HepG2 (cell line): Measurements from ENCODE around the gene CCDC142. TPM values are rescaled to one million over a fixed set of nuclear protein-coding genes. Genes with fewer than 3 reads are reported as not detected.

Source experiments
- BATF2 ChIP-seq: sonication (generic); formaldehyde crosslinking; IDR thresholded peaks from 2 replicates; pipeline ENCODE4 v1.8.0; 2022; ENCODE audit warnings: mild to moderate bottlenecking, missing genetic modification reagents, moderate library complexity
- BORCS8-MEF2B ChIP-seq: sonication (generic); formaldehyde crosslinking; IDR thresholded peaks from 2 replicates; pipeline ENCODE4 v1.8.0; 2022; ENCODE audit warnings: mild to moderate bottlenecking, missing genetic modification reagents
- FLYWCH1 ChIP-seq: sonication (generic); formaldehyde crosslinking; IDR thresholded peaks from 2 replicates; pipeline ENCODE4 v1.8.1; 2023; ENCODE audit warnings: mild to moderate bottlenecking, missing genetic modification reagents
- GZF1 ChIP-seq: sonication (generic); formaldehyde crosslinking; IDR thresholded peaks from 2 replicates; pipeline ENCODE4 v1.5.1; 2020; ENCODE audit warnings: mild to moderate bottlenecking, missing genetic modification reagents
- IRX3 ChIP-seq: sonication (generic); formaldehyde crosslinking; IDR thresholded peaks from 2 replicates; pipeline ENCODE4 v1.8.1; 2023; ENCODE audit warnings: mild to moderate bottlenecking, low read depth, missing genetic modification reagents, borderline replicate concordance
- KAT8 ChIP-seq: IDR thresholded peaks from 2 replicates; pipeline ENCODE4 v1.6.1; 2016; ENCODE audit warnings: missing genetic modification reagents, missing compliant biosample characterization
- NFATC3 ChIP-seq: sonication (generic); formaldehyde crosslinking; IDR thresholded peaks from 2 replicates; pipeline ENCODE4 v1.5.1; 2020; ENCODE audit warnings: mild to moderate bottlenecking, missing genetic modification reagents
- NFIB ChIP-seq: sonication (generic); formaldehyde crosslinking; IDR thresholded peaks from 2 replicates; pipeline ENCODE4 v1.9.0; 2021; ENCODE audit warnings: missing genetic modification reagents, mild to moderate bottlenecking, borderline replicate concordance
- NR2F6 ChIP-seq, 2 experiments: IDR thresholded peaks; 2 replicates each; pipeline ENCODE4 v1.6.1; 2016; ENCODE audit warnings: antibody characterized with exemption in 1 of 2, mild to moderate bottlenecking in 1 of 2
- PHF20 ChIP-seq: sonication (generic); formaldehyde crosslinking; IDR thresholded peaks from 2 replicates; pipeline ENCODE4 v1.5.0; 2020; ENCODE audit warnings: mild to moderate bottlenecking, missing genetic modification reagents
- PHF8 ChIP-seq: sonication (generic); formaldehyde crosslinking; IDR thresholded peaks from 2 replicates; pipeline ENCODE4 v1.5.0; 2020; ENCODE audit warnings: missing genetic modification reagents
- POLR2G ChIP-seq: fragments of 200-400 bp; formaldehyde crosslinking; IDR thresholded peaks from 2 replicates; pipeline ENCODE4 v1.6.1; 2018; ENCODE audit warnings: mild to moderate bottlenecking, low read depth, low read length, moderate library complexity
- WIZ ChIP-seq: sonication (generic); formaldehyde crosslinking; IDR thresholded peaks from 2 replicates; pipeline ENCODE4 v1.5.1; 2020; ENCODE audit warnings: mild to moderate bottlenecking, missing genetic modification reagents
- ZBTB39 ChIP-seq: sonication (generic); formaldehyde crosslinking; IDR thresholded peaks from 2 replicates; pipeline ENCODE4 v1.5.0; 2020; ENCODE audit warnings: missing genetic modification reagents
- ZNF205 ChIP-seq: IDR thresholded peaks from 2 replicates; pipeline ENCODE4 v1.6.1; 2018; ENCODE audit warnings: missing biosample characterization, missing genetic modification reagents
- ZNF253 ChIP-seq: sonication (generic); formaldehyde crosslinking; IDR thresholded peaks from 2 replicates; pipeline ENCODE4 v1.8.0; 2022; ENCODE audit warnings: mild to moderate bottlenecking, missing genetic modification reagents, borderline replicate concordance
- ZNF296 ChIP-seq: sonication (generic); formaldehyde crosslinking; conservative IDR thresholded peaks from 2 replicates; pipeline ENCODE4 v1.5.0; 2020; ENCODE audit warnings: mild to moderate bottlenecking, missing genetic modification reagents
- ZNF710 ChIP-seq: sonication (generic); formaldehyde crosslinking; IDR thresholded peaks from 2 replicates; pipeline ENCODE4 v1.5.0; 2020; ENCODE audit warnings: mild to moderate bottlenecking, missing genetic modification reagents, borderline replicate concordance
- ZNF816 ChIP-seq: sonication (generic); formaldehyde crosslinking; IDR thresholded peaks from 2 replicates; pipeline ENCODE4 v1.8.0; 2022; ENCODE audit warnings: missing genetic modification reagents, mild to moderate bottlenecking, borderline replicate concordance
- polyA plus RNA-seq, 8 experiments: library from polyadenylated mRNA; depleted of rRNA in 3 of 8; stranded (reverse) in 7 of 8; unstranded in 1 of 8; fragments of >200 nt; fragmentation: Illumina TruSeq in 4 of 8; extraction: Trizol in 4 of 8; gene quantifications; 2 replicates each; pipeline versions ENCODE4 v1.2.1 to v1.2.3, GENCODE V29; 2011 to 2016; ENCODE audit warnings: low read depth in 4 of 8, missing spikeins in 1 of 8, mixed read lengths in 1 of 8; ENCODE audit not compliant: insufficient read depth in 1 of 8
- total RNA-seq, 5 experiments: library from RNA; depleted of rRNA; stranded (reverse); fragments of >200 nt; fragmentation: Illumina TruSeq; extraction: Trizol; gene quantifications; 2 replicates each; pipeline ENCODE4 v1.2.3, GENCODE V29; 2016; ENCODE audit warnings: low read depth in 1 of 5
- TF ChIP-seq, protein P1 (sequence below): sonication (generic); formaldehyde crosslinking; IDR thresholded peaks from 2 replicates; pipeline ENCODE4 v1.4.0; 2020; ENCODE audit warnings: missing genetic modification reagents
- TF ChIP-seq, protein P2 (sequence below): IDR thresholded peaks from 2 replicates; pipeline ENCODE4 v1.6.1; 2016

The CCDC142 gene
- total and polyA plus RNA-seq, 2 of the 13 experiments (the other 11 are each of a cell fraction or from before 2014, with no cell fraction given) = 14.7 to 30.4 TPM

- TF ChIP-seq POLR2G = peak; percentile 20; the same call in 1 of the 2 replicates
- no peak for TF ChIP-seq NR2F6 (IDR thresholded peaks at IDR 0.05)
- TF ChIP-seq NR2F6 (CRISPR knock-in tag; IDR thresholded peaks at IDR 0.05) = 0 out of 2 replicates have a peak, but pooled peaks have one; percentile 17
- peak; percentile 77 for TF ChIP-seq BORCS8-MEF2B (CRISPR knock-in tag)
- no peak for TF ChIP-seq ZNF710 (CRISPR knock-in tag)
- TF ChIP-seq NFIB = 0 out of 2 replicates have a peak, but pooled peaks have one; percentile 34
- TF ChIP-seq WIZ (CRISPR knock-in tag) = 0 out of 2 replicates have a peak, but pooled peaks have one; percentile 26
- peak; percentile 32; the same call in 1 of the 2 replicates for TF ChIP-seq PHF20
- TF ChIP-seq, protein P1, sequence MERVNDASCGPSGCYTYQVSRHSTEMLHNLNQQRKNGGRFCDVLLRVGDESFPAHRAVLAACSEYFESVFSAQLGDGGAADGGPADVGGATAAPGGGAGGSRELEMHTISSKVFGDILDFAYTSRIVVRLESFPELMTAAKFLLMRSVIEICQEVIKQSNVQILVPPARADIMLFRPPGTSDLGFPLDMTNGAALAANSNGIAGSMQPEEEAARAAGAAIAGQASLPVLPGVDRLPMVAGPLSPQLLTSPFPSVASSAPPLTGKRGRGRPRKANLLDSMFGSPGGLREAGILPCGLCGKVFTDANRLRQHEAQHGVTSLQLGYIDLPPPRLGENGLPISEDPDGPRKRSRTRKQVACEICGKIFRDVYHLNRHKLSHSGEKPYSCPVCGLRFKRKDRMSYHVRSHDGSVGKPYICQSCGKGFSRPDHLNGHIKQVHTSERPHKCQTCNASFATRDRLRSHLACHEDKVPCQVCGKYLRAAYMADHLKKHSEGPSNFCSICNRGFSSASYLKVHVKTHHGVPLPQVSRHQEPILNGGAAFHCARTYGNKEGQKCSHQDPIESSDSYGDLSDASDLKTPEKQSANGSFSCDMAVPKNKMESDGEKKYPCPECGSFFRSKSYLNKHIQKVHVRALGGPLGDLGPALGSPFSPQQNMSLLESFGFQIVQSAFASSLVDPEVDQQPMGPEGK = no peak; the same call in 1 of the 2 replicates
- 0 out of 2 replicates have a peak, but pooled peaks have one; percentile 30 for TF ChIP-seq BATF2
- TF ChIP-seq IRX3 = peak; percentile 76; the same call in 1 of the 2 replicates
- TF ChIP-seq ZNF296 = peak; percentile 20
- TF ChIP-seq, protein P2, sequence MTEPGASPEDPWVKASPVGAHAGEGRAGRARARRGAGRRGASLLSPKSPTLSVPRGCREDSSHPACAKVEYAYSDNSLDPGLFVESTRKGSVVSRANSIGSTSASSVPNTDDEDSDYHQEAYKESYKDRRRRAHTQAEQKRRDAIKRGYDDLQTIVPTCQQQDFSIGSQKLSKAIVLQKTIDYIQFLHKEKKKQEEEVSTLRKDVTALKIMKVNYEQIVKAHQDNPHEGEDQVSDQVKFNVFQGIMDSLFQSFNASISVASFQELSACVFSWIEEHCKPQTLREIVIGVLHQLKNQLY (CRISPR knock-in tag) = no peak
- TF ChIP-seq NFATC3 (CRISPR knock-in tag) = 0 out of 2 replicates have a peak, but pooled peaks have one; percentile 85
- TF ChIP-seq GZF1 = 0 out of 2 replicates have a peak, but pooled peaks have one; percentile 39
- TF ChIP-seq KAT8 (CRISPR knock-in tag) = peak; percentile 54; the same call in 1 of the 2 replicates
- TF ChIP-seq ZNF205 (CRISPR knock-in tag) = no peak
- TF ChIP-seq FLYWCH1 = no peak
- TF ChIP-seq ZNF253 (CRISPR knock-in tag) = no peak
- TF ChIP-seq ZNF816 (CRISPR knock-in tag) = peak; percentile 20; the same call in 1 of the 2 replicates
- peak; percentile 19 for TF ChIP-seq PHF8 (CRISPR knock-in tag)
- TF ChIP-seq ZBTB39 (CRISPR knock-in tag) = 0 out of 2 replicates have a peak, but pooled peaks have one; percentile 10
Observed at GRCh38 chr2:74497777-74498499, 15.1 kb upstream of the CCDC142 start (continued).
